Lower leg skin (tissue), 4 donors: ENCODE results near the gene CXCL8. TPM values are rescaled to one million over a fixed set of nuclear protein-coding genes. Genes with fewer than 3 reads are reported as not detected.
A peak's percentile ranks its signal among the peaks of the same experiment; 100 is the strongest.

Experiments
- DNase-seq, 2 donors: peaks; one replicate each; pipeline ENCODE4 v3.0.0-alpha.2; 2019; ENCODE audit warnings: low spot score in 2 of 2
- H3K4me3 ChIP-seq: fragments of 200-600 bp; sonication (generic); 2 replicates; pipeline ENCODE4 v1.5.1; 2017; ENCODE audit warnings: mild to moderate bottlenecking, low read depth; ENCODE audit not compliant: poor library complexity, severe bottlenecking
- POLR2A ChIP-seq, 2 donors: fragments of 450-650 bp; IDR thresholded peaks; one replicate each; pipeline ENCODE4 v1.6.1; 2016 to 2017; ENCODE audit warnings: antibody characterized with exemption in 2 of 2, mild to moderate bottlenecking in 1 of 2, moderate library complexity in 1 of 2
- WGBS, 2 donors: methylation state at CpG; one replicate each; pipeline ENCODE4 v1.1.5; 2018; 5-methylcytosine and 5-hydroxymethylcytosine counted together
- intact Hi-C: fragments of 100-400 bp; cut with DNase I; formaldehyde crosslinking; loops from one replicate; pipeline ENCODE4 v1.15.0; 2023; ENCODE audit warnings: low total_unique reads
- total RNA-seq, 4 donors: library from RNA; depleted of rRNA; stranded (reverse); fragments of >200 nt; gene quantifications; one replicate each; pipeline ENCODE4 v1.1.0, GENCODE V29; 2016
- TF ChIP-seq, protein P1 (sequence below), 3 donors: fragments of 450-650 bp; IDR thresholded peaks; one replicate each; pipeline ENCODE4 v1.5.1; 2016; ENCODE audit warnings: antibody characterized with exemption in 3 of 3, mild to moderate bottlenecking in 3 of 3, moderate library complexity in 2 of 3

The CXCL8 gene
- total RNA-seq, 4 donors from 2014 or later, result 0.86 to 1.2 TPM; not detected in 2

DNA sequence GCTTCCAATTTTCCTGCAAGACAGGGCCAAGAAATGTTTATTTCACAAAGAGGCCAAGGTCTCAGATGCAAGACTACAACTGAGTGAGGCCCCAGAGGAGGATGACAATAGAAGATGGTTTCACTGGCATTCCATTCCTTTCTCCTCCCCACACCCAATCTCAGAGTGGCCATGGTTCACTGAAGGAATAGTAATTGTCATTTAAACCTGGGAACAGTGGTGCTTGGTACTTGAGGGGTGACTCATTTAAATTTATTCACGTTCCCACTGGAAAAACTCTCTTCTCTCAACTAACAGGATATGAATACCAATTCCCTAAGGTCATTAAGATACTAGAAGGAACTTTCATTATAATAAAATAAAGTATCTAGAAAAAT lies 35.3 kb upstream of the CXCL8 start:
- 25 to 27% methylated on average over 1 of the region's 1 CpG for WGBS, 2 donors
- intact Hi-C loops, result no loop called here
- DNase-seq, result no peak
- H3K4me3 ChIP-seq, result no peak overlapping the region
- TF ChIP-seq POLR2A (IDR thresholded peaks at IDR 0.05), result no peak
- TF ChIP-seq, protein P1, sequence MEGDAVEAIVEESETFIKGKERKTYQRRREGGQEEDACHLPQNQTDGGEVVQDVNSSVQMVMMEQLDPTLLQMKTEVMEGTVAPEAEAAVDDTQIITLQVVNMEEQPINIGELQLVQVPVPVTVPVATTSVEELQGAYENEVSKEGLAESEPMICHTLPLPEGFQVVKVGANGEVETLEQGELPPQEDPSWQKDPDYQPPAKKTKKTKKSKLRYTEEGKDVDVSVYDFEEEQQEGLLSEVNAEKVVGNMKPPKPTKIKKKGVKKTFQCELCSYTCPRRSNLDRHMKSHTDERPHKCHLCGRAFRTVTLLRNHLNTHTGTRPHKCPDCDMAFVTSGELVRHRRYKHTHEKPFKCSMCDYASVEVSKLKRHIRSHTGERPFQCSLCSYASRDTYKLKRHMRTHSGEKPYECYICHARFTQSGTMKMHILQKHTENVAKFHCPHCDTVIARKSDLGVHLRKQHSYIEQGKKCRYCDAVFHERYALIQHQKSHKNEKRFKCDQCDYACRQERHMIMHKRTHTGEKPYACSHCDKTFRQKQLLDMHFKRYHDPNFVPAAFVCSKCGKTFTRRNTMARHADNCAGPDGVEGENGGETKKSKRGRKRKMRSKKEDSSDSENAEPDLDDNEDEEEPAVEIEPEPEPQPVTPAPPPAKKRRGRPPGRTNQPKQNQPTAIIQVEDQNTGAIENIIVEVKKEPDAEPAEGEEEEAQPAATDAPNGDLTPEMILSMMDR (IDR thresholded peaks at IDR 0.05), result no peak

DNA sequence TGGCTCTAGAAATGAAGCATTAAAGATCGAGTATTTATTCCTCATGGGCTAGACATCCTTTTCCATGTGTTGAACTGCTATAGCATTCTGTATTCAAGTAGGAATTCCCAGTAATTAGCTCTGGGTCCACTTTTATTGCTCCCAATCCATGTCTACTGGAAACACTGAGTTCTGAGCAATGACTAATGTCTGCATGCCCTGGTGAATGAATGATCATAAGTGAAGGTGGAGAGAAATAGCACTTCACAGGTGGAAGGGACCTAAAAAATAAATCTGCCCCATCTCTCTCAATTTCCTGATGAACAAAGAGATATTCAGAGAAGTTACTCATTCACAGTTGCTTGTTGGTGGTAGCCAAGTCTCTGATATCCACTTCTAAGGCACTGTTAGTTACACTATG lies 34.6 kb upstream of the CXCL8 start:
- 86 to 91% methylated on average over 1 of the region's 1 CpG for WGBS, 2 donors
- intact Hi-C loops, result no loop called here
- no peak overlapping the region for H3K4me3 ChIP-seq
- no peak for DNase-seq
- TF ChIP-seq, protein P1 (IDR thresholded peaks at IDR 0.05), result no peak
- no peak for TF ChIP-seq POLR2A (IDR thresholded peaks at IDR 0.05)

DNA sequence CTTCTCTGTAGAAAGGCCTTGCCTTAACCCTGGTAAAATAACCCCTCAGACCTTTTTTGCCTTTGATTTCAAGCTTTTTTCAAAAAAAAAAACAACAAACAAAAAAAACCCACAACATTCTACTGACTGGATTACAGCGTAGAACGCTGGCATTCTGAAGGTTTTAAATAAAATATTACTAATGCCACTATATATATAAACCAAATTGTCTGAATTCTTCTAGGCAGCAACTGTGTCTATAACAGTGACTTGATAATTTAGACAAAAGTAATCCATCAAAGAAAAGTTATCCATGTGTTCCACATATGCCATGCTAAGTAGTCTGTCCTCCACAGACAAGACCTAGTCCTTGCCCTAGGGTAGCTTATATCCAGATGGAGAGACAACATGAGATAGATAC lies 33.6 kb upstream of the CXCL8 start:
- DNase-seq, result no peak
- H3K4me3 ChIP-seq, result no peak overlapping the region
- intact Hi-C loops, result no loop called here
- TF ChIP-seq, protein P1 (IDR thresholded peaks at IDR 0.05), result no peak
- TF ChIP-seq POLR2A (IDR thresholded peaks at IDR 0.05), result no peak
- WGBS, 2 donors, result 96 to 97% methylated on average over 2 of the region's 2 CpGs

DNA sequence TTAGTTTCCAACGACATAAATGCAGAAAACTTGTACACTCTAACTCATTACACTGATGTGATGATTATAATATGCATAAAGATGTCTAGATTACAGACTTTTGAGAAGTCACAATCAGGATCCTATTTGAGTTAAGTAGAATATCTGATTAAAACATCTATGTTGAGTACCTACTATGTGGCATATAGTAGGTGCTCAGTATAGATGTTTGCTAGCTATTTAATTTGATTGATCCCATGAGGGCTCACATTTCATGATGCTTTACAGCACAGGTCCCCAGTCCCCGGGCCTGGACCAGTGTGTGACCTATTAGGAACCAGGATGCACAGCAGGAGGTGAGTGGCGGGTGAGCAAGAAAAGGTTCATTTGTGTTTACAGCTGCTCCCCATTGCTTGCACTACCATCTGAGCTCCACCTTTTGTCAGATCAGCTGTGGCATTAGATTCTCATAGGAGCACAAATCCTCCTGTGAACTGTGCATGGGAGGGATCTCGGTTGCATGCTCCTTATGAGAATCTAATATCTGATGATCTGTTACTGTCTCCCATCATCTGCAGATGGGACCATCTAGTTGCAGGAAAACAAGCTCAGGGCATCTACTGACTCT lies 33.0 kb upstream of the CXCL8 start:
- 70 to 71% methylated on average over 4 of the region's 4 CpGs for WGBS, 2 donors
- intact Hi-C loops, result no loop called here
- no peak for DNase-seq
- TF ChIP-seq, protein P1 (IDR thresholded peaks at IDR 0.05), result no peak
- no peak for TF ChIP-seq POLR2A (IDR thresholded peaks at IDR 0.05)
- no peak overlapping the region for H3K4me3 ChIP-seq

DNA sequence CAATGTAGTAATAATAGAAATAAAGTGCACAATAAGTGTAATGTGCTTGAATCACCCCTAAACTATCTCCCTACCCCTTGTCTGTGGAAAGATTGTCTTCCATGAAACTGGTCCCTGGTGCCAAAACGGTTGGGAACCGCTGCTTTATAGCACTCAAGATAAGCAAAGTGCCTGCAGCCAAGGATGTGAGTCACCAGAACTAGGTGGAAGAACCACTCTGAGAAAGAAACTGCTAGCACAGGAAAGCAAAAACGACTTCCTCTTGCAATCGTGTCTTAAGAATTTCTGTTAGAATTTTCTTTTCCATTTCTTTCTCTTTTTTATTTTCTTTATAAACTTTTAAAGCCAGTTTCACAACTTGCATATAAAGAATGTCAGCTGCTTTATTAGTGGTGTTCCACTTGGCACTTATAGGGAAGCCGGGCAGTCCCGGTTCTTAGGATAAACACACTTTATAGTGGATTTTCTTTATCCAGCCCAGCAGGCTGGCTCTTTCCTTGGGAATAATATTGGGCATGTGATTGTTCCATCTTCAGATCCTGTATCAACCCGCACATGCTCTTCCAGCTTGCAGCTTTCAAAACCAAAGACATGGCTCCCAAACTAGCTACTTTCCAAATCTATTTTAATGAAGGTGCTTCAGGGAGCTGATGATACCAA lies 32.3 kb upstream of the CXCL8 start:
- WGBS, 2 donors, result 22 to 32% methylated on average over 7 of the region's 7 CpGs
- no peak overlapping the region for H3K4me3 ChIP-seq
- peak in 1 of 2 donors; percentile 35 for DNase-seq
- TF ChIP-seq, protein P1 (IDR thresholded peaks at IDR 0.05), result no peak
- no peak for TF ChIP-seq POLR2A (IDR thresholded peaks at IDR 0.05)
- intact Hi-C loops, result no loop called here
